SU-DHL-6 (cell line): ENCODE data around the gene TEX38.

Experiments
- H2AFZ ChIP-seq: fragments of 200-600 bp; sonication (generic); 2 replicates; pipeline ENCODE4 v1.6.1; 2014; ENCODE audit warnings: low read depth, mild to moderate bottlenecking, moderate library complexity, mixed read lengths, antibody characterized with exemption, low read length; ENCODE audit not compliant: severe bottlenecking
- H3F3A ChIP-seq: fragments of 200-600 bp; shearing (Covaris generic); 2 replicates; pipeline ENCODE4 v1.6.0; 2016; ENCODE audit warnings: antibody characterized with exemption, mild to moderate bottlenecking; ENCODE audit not compliant: insufficient read depth
- H3K27ac ChIP-seq: fragments of 200-600 bp; sonication (generic); 2 replicates; pipeline ENCODE4 v1.5.1; 2016; ENCODE audit warnings: low read depth, mild to moderate bottlenecking, low read length, moderate library complexity, mixed read lengths
- H3K27me3 ChIP-seq: fragments of 200-600 bp; sonication (generic), shearing (Covaris generic); 2 replicates; pipeline ENCODE4 v1.6.0; 2014; ENCODE audit warnings: mild to moderate bottlenecking, low read length
- H3K36me3 ChIP-seq: fragments of 200-600 bp; sonication (generic); 2 replicates; pipeline ENCODE4 v1.6.1; 2014; ENCODE audit warnings: mild to moderate bottlenecking, low read length, mixed read lengths
- H3K4me2 ChIP-seq: fragments of 300-600, 200-600 bp; shearing (Covaris generic), sonication (generic); 2 replicates; pipeline ENCODE4 v1.6.0; 2014; ENCODE audit warnings: low read length, low read depth, mild to moderate bottlenecking; ENCODE audit not compliant: poor library complexity, severe bottlenecking
- H3K4me3 ChIP-seq: fragments of 200-600 bp; sonication (generic); 2 replicates; pipeline ENCODE4 v1.5.1; 2014; ENCODE audit warnings: antibody characterized with exemption, low read length, mild to moderate bottlenecking, mixed read lengths; ENCODE audit not compliant: insufficient read depth, poor library complexity, severe bottlenecking
- H3K79me2 ChIP-seq: fragments of 200-600 bp; sonication (generic); 2 replicates; pipeline ENCODE4 v1.6.1; 2014; ENCODE audit warnings: mild to moderate bottlenecking, low read length, moderate library complexity; ENCODE audit not compliant: insufficient read depth
- H3K9ac ChIP-seq: fragments of 200-600 bp; sonication (generic); 2 replicates; pipeline ENCODE4 v1.7.0; 2014; ENCODE audit warnings: mild to moderate bottlenecking, low read length
- H3K9me2 ChIP-seq: fragments of 200-600 bp; sonication (generic); replicated peaks from 2 replicates; pipeline ENCODE4 v1.6.1; 2014; ENCODE audit warnings: low read length; ENCODE audit not compliant: insufficient read depth
- H3K9me3 ChIP-seq: fragments of 200-600 bp; sonication (generic); 2 replicates; pipeline ENCODE4 v1.6.1; 2014; ENCODE audit warnings: low read length, mixed read lengths; ENCODE audit not compliant: insufficient read depth
- H4K20me1 ChIP-seq: fragments of 200-600 bp; sonication (generic); 2 replicates; pipeline ENCODE4 v1.6.1; 2014; ENCODE audit warnings: low read depth, mild to moderate bottlenecking, antibody characterized with exemption, low read length, moderate library complexity, mixed read lengths
- EZH2phosphoT487 ChIP-seq: fragments of 200-600 bp; sonication (generic), shearing (Covaris generic); conservative IDR thresholded peaks from 2 replicates; pipeline ENCODE4 v1.6.1; 2018; ENCODE audit warnings: mild to moderate bottlenecking, antibody characterized with exemption, low read length, moderate library complexity, mixed read lengths
- TF ChIP-seq, protein P1 (sequence below): fragments of 200-600 bp; sonication (generic); IDR thresholded peaks from one replicate; pipeline ENCODE4 v1.5.1; 2017; ENCODE audit warnings: antibody characterized with exemption, mild to moderate bottlenecking, low read length, moderate library complexity; ENCODE audit not compliant: insufficient read depth, poor library complexity, severe bottlenecking

TEX38 gene

GRCh38 chr1:46697053-46697452, 25.4 kb downstream of the TEX38 start:
- H4K20me1 ChIP-seq, result no peaks in the 10 kb centered on the region
- H2AFZ ChIP-seq, result no peak overlapping the region
- no peaks in the 10 kb centered on the region for H3K9me2 ChIP-seq
- TF ChIP-seq, protein P1, sequence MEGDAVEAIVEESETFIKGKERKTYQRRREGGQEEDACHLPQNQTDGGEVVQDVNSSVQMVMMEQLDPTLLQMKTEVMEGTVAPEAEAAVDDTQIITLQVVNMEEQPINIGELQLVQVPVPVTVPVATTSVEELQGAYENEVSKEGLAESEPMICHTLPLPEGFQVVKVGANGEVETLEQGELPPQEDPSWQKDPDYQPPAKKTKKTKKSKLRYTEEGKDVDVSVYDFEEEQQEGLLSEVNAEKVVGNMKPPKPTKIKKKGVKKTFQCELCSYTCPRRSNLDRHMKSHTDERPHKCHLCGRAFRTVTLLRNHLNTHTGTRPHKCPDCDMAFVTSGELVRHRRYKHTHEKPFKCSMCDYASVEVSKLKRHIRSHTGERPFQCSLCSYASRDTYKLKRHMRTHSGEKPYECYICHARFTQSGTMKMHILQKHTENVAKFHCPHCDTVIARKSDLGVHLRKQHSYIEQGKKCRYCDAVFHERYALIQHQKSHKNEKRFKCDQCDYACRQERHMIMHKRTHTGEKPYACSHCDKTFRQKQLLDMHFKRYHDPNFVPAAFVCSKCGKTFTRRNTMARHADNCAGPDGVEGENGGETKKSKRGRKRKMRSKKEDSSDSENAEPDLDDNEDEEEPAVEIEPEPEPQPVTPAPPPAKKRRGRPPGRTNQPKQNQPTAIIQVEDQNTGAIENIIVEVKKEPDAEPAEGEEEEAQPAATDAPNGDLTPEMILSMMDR, result no peak
- TF ChIP-seq EZH2phosphoT487, result no peak
- H3K27ac ChIP-seq, result no peak overlapping the region
- no peak overlapping the region for H3K4me2 ChIP-seq
- no peaks in the 10 kb centered on the region for H3K27me3 ChIP-seq
- no peaks in the 10 kb centered on the region for H3F3A ChIP-seq
- peaks cover 17% of the 10 kb centered on the region for H3K36me3 ChIP-seq
- H3K4me3 ChIP-seq, result no peak overlapping the region
- no peak overlapping the region for H3K9ac ChIP-seq
- no peaks in the 10 kb centered on the region for H3K9me3 ChIP-seq
- peaks cover 21% of the 10 kb centered on the region for H3K79me2 ChIP-seq

DNA sequence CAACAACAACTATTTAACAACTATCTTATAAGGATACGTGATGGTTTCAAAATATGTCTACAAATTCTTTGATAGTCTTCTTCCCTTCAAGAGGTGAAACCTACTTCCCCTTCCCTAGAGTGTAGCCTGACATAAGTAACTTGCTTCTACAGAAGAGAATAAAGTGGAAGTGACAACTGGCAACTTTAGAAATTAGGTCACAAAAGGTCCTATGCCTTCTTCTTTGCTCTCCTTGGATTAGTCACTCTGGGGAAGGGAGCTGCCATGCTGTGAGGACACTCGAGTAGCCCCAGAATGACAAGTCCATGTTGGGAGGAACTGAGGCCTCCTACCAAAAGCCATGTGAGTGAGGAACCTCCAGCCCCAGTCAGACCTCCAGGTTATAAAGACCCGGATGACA, 28.0 kb downstream of the TEX38 start:
- Histone ChIP-seq H3K4me3 (no peak overlapping the region), H3K9me2 (no peaks in the 10 kb centered on the region), H4K20me1 (no peaks in the 10 kb centered on the region), H3F3A (no peaks in the 10 kb centered on the region), H3K79me2 (peaks cover 23% of the 10 kb centered on the region), H3K4me2 (no peak overlapping the region), H3K27me3 (no peaks in the 10 kb centered on the region), H3K36me3 (peaks cover 20% of the 10 kb centered on the region), H3K9me3 (no peaks in the 10 kb centered on the region), H2AFZ (no peak overlapping the region), H3K27ac (no peak overlapping the region), H3K9ac (no peak overlapping the region)
- TF ChIP-seq, protein P1, result no peak
- no peak for TF ChIP-seq EZH2phosphoT487

DNA sequence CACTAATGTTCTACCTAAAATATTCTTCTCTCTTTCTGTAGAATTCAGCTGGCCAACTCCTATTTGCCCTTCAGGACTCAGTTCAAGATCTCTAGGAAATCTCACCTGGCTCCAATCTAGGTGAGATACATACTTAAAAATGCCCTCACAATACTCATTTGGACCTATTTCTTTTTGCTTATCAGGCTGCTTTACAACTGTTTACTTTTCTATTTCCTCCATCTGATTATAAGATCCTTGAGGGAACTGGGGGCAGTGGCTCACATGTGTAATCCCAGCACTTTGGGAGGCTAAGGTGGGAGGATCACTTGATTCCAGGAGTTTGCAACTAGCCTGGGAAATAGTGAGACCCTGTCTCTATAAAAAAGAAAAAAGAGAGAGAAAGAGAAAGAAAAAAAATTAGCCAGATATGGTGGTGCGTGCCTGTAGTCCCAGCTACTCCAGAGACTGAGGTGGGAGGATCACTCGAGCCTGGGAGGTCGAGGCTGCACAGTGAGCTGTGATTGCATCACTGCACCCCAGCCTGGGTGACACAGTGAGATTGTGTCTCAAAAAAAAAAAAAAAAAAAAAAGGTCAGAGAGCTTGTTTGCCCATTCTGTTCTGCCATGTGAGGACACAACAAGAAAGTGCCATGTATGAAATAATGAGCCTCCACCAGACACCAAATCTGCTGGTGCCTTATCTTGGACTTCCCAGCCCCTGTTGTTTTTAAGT, 32.4 kb downstream of the TEX38 start:
- Histone ChIP-seq H3K79me2 (peaks cover 18% of the 10 kb centered on the region), H3K9me2 (no peaks in the 10 kb centered on the region), H3K27ac (no peak overlapping the region), H3K4me3 (no peak overlapping the region), H3K36me3 (peaks cover 38% of the 10 kb centered on the region), H3K9ac (no peak overlapping the region), H3K27me3 (no peaks in the 10 kb centered on the region), H2AFZ (no peak overlapping the region), H3F3A (no peaks in the 10 kb centered on the region), H4K20me1 (no peaks in the 10 kb centered on the region), H3K9me3 (no peaks in the 10 kb centered on the region), H3K4me2 (no peak overlapping the region)
- TF ChIP-seq, protein P1, result no peak
- TF ChIP-seq EZH2phosphoT487, result no peak
